GM12872 (cell line): ENCODE results near the gene CLEC9A.

Source experiments
- TF ChIP-seq, protein P1 (sequence below): IDR thresholded peaks from 3 replicates; pipeline ENCODE4 v1.5.1; 2011; ENCODE audit warnings: low read depth, mild to moderate bottlenecking, low read length, moderate library complexity; ENCODE audit not compliant: insufficient read depth

The CLEC9A gene

DNA sequence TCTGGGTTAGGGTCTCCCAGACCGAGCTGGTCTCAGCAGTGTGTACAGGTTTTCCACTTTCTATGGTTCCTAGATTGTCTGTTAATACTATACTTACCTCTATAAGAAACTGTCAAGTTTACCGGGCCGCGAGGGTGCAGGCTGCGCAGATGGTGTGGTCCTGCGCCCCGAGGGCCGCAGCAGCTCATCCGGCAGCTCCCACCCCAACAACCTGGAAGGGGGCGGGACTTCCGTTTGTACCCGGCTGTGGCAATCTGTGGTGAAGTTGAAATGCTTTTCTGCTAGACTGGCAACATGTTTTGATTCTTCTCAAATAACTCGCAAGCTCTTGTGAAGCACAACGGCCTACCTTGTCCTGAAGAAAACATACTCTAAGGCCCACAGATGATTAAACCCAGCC is at the start of gene CLEC9A:
Gene CLEC9A (plus strand): TSS at position 237 of the 400 bp plus-strand sequence. CDS start 22,006 bp downstream, outside the sequence.
- TF ChIP-seq, protein P1, sequence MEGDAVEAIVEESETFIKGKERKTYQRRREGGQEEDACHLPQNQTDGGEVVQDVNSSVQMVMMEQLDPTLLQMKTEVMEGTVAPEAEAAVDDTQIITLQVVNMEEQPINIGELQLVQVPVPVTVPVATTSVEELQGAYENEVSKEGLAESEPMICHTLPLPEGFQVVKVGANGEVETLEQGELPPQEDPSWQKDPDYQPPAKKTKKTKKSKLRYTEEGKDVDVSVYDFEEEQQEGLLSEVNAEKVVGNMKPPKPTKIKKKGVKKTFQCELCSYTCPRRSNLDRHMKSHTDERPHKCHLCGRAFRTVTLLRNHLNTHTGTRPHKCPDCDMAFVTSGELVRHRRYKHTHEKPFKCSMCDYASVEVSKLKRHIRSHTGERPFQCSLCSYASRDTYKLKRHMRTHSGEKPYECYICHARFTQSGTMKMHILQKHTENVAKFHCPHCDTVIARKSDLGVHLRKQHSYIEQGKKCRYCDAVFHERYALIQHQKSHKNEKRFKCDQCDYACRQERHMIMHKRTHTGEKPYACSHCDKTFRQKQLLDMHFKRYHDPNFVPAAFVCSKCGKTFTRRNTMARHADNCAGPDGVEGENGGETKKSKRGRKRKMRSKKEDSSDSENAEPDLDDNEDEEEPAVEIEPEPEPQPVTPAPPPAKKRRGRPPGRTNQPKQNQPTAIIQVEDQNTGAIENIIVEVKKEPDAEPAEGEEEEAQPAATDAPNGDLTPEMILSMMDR = no peak

DNA sequence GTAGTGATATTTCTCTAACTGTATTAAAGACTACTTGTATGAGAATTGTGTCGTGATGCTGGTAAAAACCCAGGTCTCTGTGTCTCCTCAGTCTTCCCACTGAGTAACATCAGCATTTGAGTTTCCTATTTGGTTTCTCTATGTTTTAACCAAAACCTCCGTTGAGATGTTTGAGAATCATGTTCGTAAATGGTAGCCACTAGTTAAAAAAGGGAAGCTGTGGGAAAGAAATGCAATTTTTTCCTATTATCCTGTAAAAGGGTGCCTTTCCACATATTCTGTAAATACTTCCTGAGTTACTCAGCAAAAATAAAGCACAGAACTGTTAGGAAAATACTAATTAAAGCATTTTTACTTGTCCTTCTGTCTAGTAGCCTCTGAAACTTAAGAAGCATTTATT is 38.6 kb upstream of the CLEC9A start:
- TF ChIP-seq, protein P1 = no peak

DNA sequence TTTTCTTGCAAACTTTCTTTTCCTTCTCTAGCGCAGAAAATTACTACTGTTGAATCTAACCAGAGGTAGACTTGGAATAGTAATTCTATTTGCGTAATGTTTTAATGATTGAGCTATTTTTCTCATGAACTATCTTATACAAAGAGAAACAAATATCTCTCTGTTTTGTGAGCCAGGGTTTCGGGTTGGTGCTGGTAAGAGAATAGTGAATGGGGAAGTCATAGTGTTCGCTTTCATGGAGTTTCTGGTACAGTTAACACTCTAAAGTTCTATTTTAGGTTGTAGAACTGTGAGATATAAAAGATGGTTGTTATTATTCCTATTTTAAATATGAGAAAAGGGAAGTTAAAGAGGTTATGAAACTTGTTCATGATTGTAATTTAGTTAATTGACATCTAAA is 38.2 kb upstream of the CLEC9A start:
- TF ChIP-seq, protein P1 = no peak

DNA sequence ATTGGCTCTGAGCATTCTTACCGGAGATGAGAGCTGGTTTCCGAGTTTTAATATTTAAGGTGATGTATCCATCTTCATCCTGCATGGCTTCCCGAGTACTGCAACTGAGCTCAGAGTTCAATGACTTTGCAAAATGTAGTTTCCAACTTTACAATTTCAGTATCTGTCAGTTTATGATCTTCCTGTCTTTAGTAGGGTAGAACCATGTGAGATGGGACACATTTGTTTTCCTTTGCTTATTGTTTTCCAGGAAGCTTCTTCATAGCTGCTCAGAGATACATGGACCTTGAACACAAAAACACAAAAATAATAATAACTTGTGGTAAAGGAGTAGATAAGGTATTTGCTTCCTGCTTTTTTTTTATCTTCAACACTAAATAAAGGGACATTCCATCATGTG is 31.5 kb upstream of the CLEC9A start, which contains the start of gene CLEC1B:
Gene CLEC1B (minus strand): TSS at position 106 of the 400 bp plus-strand sequence. CDS start 21 bp downstream, at position 85.
- TF ChIP-seq, protein P1 = no peak

DNA sequence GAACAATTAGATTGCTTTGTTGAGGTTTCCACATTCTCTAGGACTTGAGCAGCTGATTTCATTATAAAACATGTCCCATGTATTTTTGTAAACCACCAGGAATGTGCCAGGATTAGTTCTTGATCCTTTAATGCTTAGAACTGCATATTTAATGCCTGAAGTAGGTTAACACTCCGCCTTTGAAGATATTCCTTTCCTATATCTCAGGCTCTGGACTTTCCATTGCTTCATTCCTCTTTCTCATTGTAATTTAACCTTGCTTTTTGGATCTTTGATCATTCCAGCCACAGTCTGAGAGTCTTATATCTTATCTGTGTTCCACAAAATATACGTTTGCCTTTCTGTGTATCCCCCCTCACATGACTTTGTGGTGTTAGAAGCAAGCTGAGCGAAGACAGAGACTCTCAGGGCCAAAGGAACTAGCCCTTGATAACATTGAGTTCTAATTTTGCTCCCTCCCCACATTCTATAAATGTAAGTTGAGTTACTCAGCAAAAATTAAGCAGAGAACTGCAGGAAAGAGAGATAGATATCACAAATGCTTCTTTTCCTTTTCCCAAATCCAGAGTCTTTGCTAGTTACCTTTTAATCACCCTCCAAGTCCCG is 29.2 kb upstream of the CLEC9A start:
- TF ChIP-seq, protein P1 = no peak

DNA sequence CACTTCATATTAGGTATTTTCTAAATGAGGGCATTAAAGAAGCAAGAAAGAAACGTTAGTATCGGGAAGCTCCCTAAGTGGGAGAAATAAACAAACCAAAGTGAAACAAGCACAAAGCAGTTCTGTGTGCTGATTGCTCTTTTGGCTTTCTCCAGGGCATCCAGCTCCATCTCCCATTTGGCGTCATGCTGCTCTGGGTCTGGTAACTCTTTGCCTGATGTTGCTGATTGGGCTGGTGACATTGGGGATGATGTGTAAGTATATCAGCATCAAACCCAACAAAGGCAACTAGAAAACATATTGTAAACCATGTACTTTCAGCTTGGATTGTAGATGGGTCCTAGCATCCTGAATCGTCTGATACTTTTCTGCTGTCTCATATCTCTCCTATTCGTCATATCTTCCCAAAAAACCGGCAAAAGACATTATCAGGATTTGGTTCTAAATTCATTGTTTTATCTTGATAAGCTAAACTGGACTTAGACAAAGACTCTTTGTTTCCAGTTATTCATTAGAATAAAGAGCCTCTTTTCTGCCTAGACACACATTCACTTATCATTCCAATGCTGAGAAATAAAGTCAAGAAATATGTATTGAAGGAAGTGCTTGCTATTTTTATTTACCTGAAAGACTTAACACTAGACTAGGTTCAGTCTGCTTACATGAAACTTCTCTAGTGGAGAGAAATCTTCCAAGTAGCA is 17.7 kb upstream of the CLEC9A start:
- TF ChIP-seq, protein P1 = no peak

DNA sequence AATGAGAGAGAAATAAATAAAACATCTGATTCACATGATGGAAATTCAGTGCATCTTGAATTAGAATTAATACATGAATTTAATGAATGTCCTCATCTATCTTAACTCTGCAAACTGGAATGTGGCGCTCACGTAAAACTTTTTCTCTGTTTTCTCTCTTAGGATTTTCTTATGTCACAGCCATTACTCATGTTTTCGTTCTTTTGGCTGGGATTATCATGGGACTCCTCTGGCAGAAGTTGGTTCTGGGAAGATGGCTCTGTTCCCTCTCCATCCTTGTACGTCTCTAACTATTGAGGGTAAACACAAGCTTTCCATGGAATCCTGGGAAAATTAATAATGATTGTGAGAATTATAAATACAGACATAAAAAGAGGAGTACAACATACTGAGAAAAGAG is 15.0 kb upstream of the CLEC9A start:
- TF ChIP-seq, protein P1 = no peak
